HUES64 (cell line): ENCODE results near the gene DMRTA2.
A peak's percentile ranks its signal among the peaks of the same experiment; 100 is the strongest.

Experiments
- H3K27ac ChIP-seq: 2 replicates; pipeline ENCODE4 v1.7.0; 2013; ENCODE audit warnings: low read depth, low read length, inconsistent platforms
- H3K27me3 ChIP-seq: 2 replicates; pipeline ENCODE4 v1.6.1; 2013; ENCODE audit warnings: mild to moderate bottlenecking, low read length; ENCODE audit not compliant: insufficient read depth
- H3K36me3 ChIP-seq: 2 replicates; pipeline ENCODE4 v1.6.1; 2013; ENCODE audit warnings: mild to moderate bottlenecking, low read length; ENCODE audit not compliant: insufficient read depth
- H3K4me1 ChIP-seq: 2 replicates; pipeline ENCODE4 v1.6.1; 2013; ENCODE audit warnings: mild to moderate bottlenecking, low read length, moderate library complexity; ENCODE audit not compliant: insufficient read depth
- H3K4me3 ChIP-seq: 2 replicates; pipeline ENCODE4 v1.5.1; 2013; ENCODE audit warnings: mild to moderate bottlenecking, low read length, moderate library complexity
- H3K9ac ChIP-seq: 2 replicates; pipeline ENCODE4 v1.6.1; 2013; ENCODE audit warnings: mild to moderate bottlenecking, low read depth, low read length
- H3K9me3 ChIP-seq: 2 replicates; pipeline ENCODE4 v1.6.1; 2013; ENCODE audit warnings: low read depth, low read length; ENCODE audit not compliant: insufficient read depth
- WGBS: fragments of 150-250, 120-280 bp; methylation state at CpG from one replicate; pipeline ENCODE4 v1.1.7; 2013; ENCODE audit warnings: missing lambda C conversion rate; 5-methylcytosine and 5-hydroxymethylcytosine counted together

DMRTA2 gene

DNA sequence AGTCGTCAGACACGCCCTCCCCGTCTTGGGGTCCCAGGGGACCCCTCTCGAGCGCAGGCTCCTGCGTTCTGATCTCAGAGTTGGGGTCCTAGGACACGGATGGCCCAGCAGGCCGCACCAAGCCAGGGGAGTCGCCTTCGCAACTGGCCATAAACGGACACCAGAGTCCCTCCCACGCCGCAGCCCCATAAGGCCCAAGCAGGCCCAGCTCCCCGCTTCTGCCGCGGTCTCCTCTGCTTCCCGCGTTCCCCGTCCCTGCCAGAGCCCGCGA lies 633 bp downstream of the DMRTA2 start:
- H3K4me1 ChIP-seq: peaks cover 7% of the 10 kb centered on the region
- H3K9me3 ChIP-seq: no peaks in the 10 kb centered on the region
- WGBS: 2% methylated on average over 21 of the region's 21 CpGs
- H3K36me3 ChIP-seq: no peaks in the 10 kb centered on the region
- H3K27ac ChIP-seq: no peak overlapping the region
- no peak overlapping the region for H3K9ac ChIP-seq
- peak overlapping the region; percentile 43 for H3K4me3 ChIP-seq
- H3K27me3 ChIP-seq: peaks cover 100% of the 10 kb centered on the region

DNA sequence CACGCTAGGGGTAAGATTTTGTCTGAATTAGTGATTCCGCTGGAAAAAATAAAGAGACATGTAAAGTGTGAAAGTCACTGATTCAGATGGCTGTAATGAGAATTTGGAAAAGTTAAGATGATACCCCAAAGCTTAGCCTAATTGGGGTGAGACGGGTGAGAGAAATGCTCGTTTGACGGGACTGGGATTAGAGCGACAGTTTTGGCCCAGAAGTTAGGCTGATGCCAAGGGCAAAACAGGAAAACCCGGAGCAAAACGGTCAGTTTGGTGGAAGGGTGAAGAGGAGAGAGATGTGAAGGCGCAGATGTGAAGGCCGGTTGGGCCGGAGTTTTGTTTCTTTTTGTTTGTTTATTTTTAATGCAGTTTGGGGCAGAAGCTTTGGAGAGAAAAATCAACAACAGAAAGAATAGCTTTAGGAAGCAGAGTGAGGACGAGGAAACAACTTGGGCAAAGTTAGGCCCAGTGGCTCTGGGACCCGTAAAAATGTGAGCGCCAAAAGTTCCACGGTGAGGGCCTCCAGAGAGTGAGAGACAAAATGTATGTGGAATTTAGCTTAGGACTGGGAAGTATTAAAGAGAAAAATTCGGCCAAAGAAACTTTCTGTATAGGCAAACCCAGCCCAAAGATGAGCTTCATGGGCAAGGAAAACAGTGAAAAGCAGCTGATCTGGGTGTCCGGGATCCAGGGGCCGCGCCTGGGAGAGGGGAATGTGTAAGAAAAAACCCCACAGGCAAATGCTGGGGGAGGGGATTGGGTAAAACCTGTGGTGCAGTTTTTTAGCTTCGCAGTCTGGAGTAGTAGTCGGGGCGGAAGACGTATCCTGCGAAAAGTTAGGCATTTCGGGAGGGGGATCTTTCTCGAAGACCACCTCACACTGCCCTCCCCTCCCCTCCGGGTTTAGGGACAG lies 1.2 kb downstream of the DMRTA2 start:
- Histone ChIP-seq H3K9ac (no peak overlapping the region), H3K27me3 (peaks cover 100% of the 10 kb centered on the region), H3K36me3 (no peaks in the 10 kb centered on the region), H3K4me1 (peaks cover 7% of the 10 kb centered on the region), H3K27ac (no peak overlapping the region), H3K4me3 (peak overlapping the region; percentile 43), H3K9me3 (no peaks in the 10 kb centered on the region)
- WGBS: 10% methylated on average over 27 of the region's 27 CpGs

DNA sequence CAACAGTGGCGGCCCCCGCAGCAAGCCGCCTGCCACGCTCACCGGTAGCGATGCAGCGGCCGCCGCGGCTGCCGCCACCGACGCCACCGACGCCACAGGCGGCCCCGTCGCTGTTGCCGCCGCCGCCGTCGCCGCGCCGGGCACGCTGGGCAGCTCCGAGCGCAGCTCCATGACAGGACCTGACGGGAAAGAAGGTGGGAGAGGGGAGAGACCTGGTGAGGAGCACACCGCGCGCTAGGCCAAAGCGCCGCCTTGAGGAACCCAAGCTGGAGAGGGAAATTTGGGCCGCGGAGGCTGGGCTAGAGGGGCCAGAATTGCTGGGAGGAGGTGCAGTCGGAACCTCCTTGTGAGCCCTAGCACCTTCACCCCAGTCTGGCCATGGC lies 1.9 kb downstream of the DMRTA2 start:
- peak overlapping the region; percentile 40 for H3K4me3 ChIP-seq
- peaks cover 7% of the 10 kb centered on the region for H3K4me1 ChIP-seq
- no peaks in the 10 kb centered on the region for H3K9me3 ChIP-seq
- H3K9ac ChIP-seq: no peak overlapping the region
- H3K27me3 ChIP-seq: peaks cover 100% of the 10 kb centered on the region
- H3K36me3 ChIP-seq: no peaks in the 10 kb centered on the region
- H3K27ac ChIP-seq: no peak overlapping the region
- 2% methylated on average over 38 of the region's 38 CpGs for WGBS

DNA sequence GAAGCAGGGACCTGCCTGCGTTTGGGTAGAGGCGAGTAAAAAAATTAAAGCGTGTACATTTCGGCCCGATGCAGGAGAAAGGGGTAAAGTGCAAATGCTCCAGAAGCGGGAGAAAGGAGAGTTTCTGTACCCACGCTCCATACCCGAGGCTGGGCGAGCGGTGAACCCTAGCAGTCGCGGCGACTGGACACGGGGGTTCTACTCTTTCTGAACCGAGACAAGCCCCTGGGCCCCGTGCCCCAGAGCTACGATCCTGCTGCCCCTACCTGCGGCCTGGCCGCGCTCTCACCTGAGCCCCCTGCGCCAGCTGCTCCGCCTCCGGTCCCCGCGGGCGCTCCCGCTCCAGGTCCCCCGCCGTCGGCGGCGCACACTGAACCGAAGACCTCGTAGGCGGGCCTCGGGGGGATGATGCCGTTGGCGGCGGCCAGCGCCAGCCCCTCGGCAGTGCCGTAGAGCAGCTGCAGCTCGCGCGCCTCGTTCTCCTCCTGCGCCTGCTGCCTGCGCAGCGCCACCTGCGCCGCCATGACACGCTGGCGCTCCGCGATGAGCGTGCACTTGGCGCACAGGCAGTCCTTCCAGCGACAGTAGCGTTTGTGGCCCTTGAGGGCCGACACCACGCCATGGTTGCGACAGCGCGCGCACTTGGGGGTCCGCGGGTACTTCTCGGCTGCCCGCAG lies 2.4 kb downstream of the DMRTA2 start:
- Histone ChIP-seq H3K9ac (no peak overlapping the region), H3K9me3 (no peaks in the 10 kb centered on the region), H3K27me3 (peaks cover 100% of the 10 kb centered on the region), H3K4me1 (peaks cover 9% of the 10 kb centered on the region), H3K4me3 (peak overlapping the region; percentile 40), H3K27ac (no peak overlapping the region), H3K36me3 (no peaks in the 10 kb centered on the region)
- WGBS: 2% methylated on average over 69 of the region's 69 CpGs

DNA sequence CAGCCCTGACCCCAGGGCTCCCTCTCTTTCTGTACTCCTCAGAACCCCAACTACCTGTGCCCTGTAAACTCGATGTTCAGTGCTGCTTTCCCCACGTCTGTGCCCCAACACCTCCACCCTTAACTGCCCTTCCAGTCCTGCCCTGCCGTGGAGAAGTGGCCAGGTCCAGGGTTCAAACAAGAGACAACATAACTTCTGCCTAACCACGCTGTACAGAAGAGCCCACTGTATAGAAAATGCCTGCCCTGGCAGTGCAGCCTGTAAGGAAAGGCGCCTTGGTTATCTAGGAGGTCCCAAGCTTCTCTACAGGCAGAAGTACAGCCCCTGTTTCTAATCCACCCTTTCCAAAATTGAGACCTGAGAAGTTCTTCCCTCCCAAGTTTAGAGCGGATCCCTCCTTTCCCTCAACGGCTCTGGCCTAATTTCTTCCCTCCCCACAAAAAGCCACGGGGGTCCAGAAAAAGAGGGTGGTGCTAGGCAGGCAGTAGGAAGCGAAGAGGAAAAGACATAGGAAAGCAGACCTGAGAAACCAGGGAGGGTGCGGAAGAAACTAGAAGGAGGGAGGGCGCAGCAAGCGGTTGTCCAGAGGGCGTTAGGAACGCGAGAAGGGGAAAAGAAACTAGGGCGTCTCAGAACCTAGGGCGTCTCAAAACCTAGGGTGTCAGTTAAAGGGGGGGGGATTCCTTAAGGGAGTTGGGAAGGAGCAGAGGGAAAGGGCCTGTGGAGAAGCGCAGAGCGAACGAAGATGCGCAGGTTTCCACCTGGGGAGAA lies 3.2 kb downstream of the DMRTA2 start:
- Histone ChIP-seq H3K27ac (no peak overlapping the region), H3K9ac (no peak overlapping the region), H3K27me3 (peaks cover 100% of the 10 kb centered on the region), H3K4me3 (no peak overlapping the region), H3K4me1 (peaks cover 12% of the 10 kb centered on the region), H3K36me3 (no peaks in the 10 kb centered on the region), H3K9me3 (no peaks in the 10 kb centered on the region)
- WGBS: 7% methylated on average over 21 of the region's 21 CpGs

DNA sequence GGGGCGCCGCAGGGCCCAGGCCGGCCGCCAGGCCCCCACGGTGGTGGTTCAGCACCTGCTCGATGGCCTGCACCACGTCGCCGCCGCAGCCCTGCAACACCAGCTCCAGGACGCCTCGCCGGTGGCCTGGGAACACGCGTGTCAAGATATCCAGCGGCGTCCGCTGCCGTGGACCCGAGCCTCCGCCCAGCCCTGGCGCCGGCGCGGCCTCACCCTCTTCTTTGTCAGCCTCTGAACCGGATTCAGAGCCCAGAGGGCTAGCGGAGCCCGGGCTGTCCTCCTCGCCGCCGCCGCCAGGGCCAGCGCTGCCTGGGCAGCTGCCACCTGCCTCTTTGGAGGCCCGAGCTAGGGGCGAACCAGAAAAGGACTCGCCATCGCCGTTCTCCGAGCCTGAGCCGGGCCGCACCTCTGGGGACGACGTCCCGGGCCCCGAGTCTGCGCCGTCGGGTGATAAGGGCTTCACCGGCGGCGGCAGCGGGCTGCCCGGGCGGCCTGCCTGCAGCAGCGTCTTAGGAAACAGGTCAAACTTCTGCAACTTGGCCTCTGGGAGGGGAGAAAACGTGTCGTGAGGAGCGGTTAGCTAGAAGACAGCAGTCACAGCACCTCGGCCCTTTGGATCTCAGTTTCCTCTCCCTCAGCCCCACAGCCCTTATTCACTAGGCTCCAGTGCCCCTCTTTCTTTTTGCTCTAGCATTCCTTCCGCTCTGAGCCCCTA lies 3.9 kb downstream of the DMRTA2 start:
- no peak overlapping the region for H3K4me3 ChIP-seq
- peaks cover 100% of the 10 kb centered on the region for H3K27me3 ChIP-seq
- WGBS: 3% methylated on average over 60 of the region's 60 CpGs
- H3K4me1 ChIP-seq: peaks cover 12% of the 10 kb centered on the region
- H3K9ac ChIP-seq: no peak overlapping the region
- H3K27ac ChIP-seq: no peak overlapping the region
- H3K36me3 ChIP-seq: no peaks in the 10 kb centered on the region
- no peaks in the 10 kb centered on the region for H3K9me3 ChIP-seq

DNA sequence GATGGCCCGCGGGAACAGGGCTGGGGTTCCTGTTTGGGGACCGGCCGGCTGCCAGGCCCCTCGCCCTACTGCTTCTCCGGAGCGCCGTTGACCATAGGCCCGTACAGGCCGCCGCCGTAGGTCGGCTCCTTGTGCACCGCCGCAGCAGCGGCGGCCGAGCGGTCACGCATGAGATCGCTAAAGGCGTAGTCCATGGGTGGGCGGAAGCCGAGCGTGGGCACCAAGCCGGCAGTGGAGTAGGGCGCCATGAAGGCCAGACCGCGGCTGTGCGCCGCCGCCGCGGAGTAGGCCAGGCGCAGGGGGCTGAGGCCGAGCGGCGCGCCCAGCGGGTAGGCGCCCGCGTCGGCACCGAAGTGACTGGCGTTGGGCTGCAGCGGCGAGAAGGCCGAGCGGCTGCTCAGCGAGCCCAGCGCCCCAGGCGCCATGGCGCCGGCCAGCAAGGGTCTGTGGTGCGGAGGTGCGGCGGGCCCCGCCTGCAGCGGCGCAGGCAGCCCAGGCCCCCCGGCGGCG lies 4.6 kb downstream of the DMRTA2 start:
- under 1% methylated on average over 64 of the region's 64 CpGs for WGBS
- peaks cover 12% of the 10 kb centered on the region for H3K4me1 ChIP-seq
- peaks cover 100% of the 10 kb centered on the region for H3K27me3 ChIP-seq
- H3K9ac ChIP-seq: no peak overlapping the region
- H3K27ac ChIP-seq: no peak overlapping the region
- H3K4me3 ChIP-seq: peak overlapping the region; percentile 42
- no peaks in the 10 kb centered on the region for H3K9me3 ChIP-seq
- H3K36me3 ChIP-seq: no peaks in the 10 kb centered on the region

DNA sequence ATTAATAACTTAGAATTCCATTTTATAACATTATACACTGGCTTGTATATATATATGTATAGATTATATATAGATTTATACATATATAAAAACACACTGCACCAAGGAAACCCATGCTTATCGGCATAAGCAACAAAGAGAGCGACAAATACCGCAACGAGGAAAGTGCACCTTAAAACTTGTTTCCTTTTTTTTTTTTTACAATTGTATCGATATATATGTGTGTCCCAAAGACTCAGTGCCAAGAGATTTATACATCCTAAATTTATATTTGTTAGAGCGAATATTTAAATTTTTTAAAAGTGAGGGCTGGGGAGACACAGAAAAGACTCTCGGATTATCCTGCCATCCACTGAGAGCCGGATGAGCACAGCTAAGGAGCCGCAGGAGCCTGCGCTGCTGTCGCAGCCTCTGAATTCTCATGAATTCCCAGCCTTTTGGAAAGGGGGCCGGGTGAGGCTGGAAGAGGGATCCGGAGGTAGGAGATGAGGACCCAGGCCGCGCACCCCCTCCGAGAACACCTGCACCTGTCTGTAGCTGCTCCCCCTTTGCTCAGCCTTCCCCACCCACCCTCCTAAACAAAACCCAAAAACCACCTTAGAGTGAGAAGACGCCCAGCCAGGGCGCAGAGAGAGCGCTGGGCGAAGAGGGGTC lies 5.2 kb downstream of the DMRTA2 start:
- peaks cover 100% of the 10 kb centered on the region for H3K27me3 ChIP-seq
- H3K4me1 ChIP-seq: peaks cover 12% of the 10 kb centered on the region
- H3K9ac ChIP-seq: no peak overlapping the region
- H3K27ac ChIP-seq: no peak overlapping the region
- peak overlapping the region; percentile 42 for H3K4me3 ChIP-seq
- WGBS: 8% methylated on average over 18 of the region's 20 CpGs
- no peaks in the 10 kb centered on the region for H3K9me3 ChIP-seq
- no peaks in the 10 kb centered on the region for H3K36me3 ChIP-seq

DNA sequence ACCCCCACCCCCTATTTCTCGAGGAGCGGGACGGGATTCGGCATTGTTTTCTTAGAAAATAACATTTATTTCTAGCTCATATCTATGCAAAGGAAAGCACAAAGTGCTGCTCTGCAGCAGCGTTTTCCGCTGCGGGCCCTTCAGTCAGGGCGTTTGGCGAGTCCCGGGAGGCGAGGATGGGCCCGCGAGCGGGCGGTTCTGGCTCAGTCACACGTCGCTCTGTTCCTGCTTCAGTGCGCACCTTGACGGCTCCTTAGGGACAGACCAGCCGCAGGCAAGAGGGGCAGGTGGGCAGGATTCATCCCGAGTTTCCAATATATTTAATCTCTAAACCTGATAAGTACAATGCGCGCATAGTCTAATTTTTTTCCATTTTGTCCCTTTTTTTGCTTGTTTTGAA lies 5.7 kb downstream of the DMRTA2 start:
- no peak overlapping the region for H3K27ac ChIP-seq
- H3K9ac ChIP-seq: no peak overlapping the region
- peaks cover 100% of the 10 kb centered on the region for H3K27me3 ChIP-seq
- WGBS: 5% methylated on average over 23 of the region's 23 CpGs
- peaks cover 12% of the 10 kb centered on the region for H3K4me1 ChIP-seq
- no peaks in the 10 kb centered on the region for H3K36me3 ChIP-seq
- no peaks in the 10 kb centered on the region; the same call in 1 of the 2 replicates for H3K9me3 ChIP-seq
- peak overlapping the region; percentile 39 for H3K4me3 ChIP-seq
